Neural crest cell (in vitro differentiated cells): ENCODE measurements around the gene TMEM135. TPM values are rescaled to one million over a fixed set of nuclear protein-coding genes. Genes with fewer than 3 reads are reported as not detected.

ENCODE experiments used
- DNase-seq: peaks from one replicate; pipeline ENCODE4 v3.0.0; 2021; ENCODE audit warnings: low read depth, mixed read lengths, low spot score
- H3K27ac Mint-ChIP-seq: one replicate; pipeline ENCODE4 v1.8.0; 2021; ENCODE audit warnings: mild to moderate bottlenecking, mixed read lengths; ENCODE audit not compliant: unreplicated experiment
- H3K27me3 Mint-ChIP-seq: 2 replicates; pipeline ENCODE4 v1.8.0; 2021; ENCODE audit warnings: low read depth, mild to moderate bottlenecking, mixed read lengths
- H3K36me3 Mint-ChIP-seq: 2 replicates; pipeline ENCODE4 v1.8.0; 2021; ENCODE audit warnings: low read depth, mild to moderate bottlenecking, mixed read lengths
- H3K4me1 Mint-ChIP-seq: 2 replicates; pipeline ENCODE4 v1.8.0; 2021; ENCODE audit warnings: mixed read lengths
- H3K4me3 Mint-ChIP-seq: one replicate; pipeline ENCODE4 v1.8.0; 2021; ENCODE audit warnings: mild to moderate bottlenecking, mixed read lengths
- H3K9me3 Mint-ChIP-seq: 2 replicates; pipeline ENCODE4 v1.8.0; 2021; ENCODE audit warnings: mixed read lengths
- CTCF ChIP-seq: fragments of 200-600 bp; sonication (generic); conservative IDR thresholded peaks from 2 replicates; pipeline ENCODE4 v1.5.0; 2021; ENCODE audit warnings: antibody characterized with exemption, mild to moderate bottlenecking
- total RNA-seq: library from RNA; stranded (reverse); gene quantifications from 2 replicates; pipeline ENCODE4 v1.2.1, GENCODE V29; 2021

The TMEM135 gene
- total RNA-seq, 1 donor from 2014 or later, result 39.5 TPM

- Mint-ChIP-seq H3K4me3 (no peak overlapping the region), H3K4me1 (no peaks in the 10 kb centered on the region), H3K27me3 (no peaks in the 10 kb centered on the region), H3K36me3 (peaks cover 19% of the 10 kb centered on the region), H3K27ac (no peak overlapping the region), H3K9me3 (peaks cover 3% of the 10 kb centered on the region)
- DNase-seq, result no peak
- TF ChIP-seq CTCF, result no peak
Measured at GRCh38 chr11:87323899-87324298, 286.2 kb downstream of the TMEM135 start.

- Mint-ChIP-seq H3K36me3 (peaks cover 19% of the 10 kb centered on the region), H3K27me3 (no peaks in the 10 kb centered on the region), H3K4me3 (no peak overlapping the region), H3K27ac (no peak overlapping the region), H3K9me3 (peaks cover 3% of the 10 kb centered on the region), H3K4me1 (no peaks in the 10 kb centered on the region)
- no peak for DNase-seq
- TF ChIP-seq CTCF, result no peak
Measured at GRCh38 chr11:87324817-87325489, 287.2 kb downstream of the TMEM135 start.

- DNase-seq, result no peak
- no peak for TF ChIP-seq CTCF
- Mint-ChIP-seq H3K36me3 (peaks cover 19% of the 10 kb centered on the region), H3K9me3 (peaks cover 3% of the 10 kb centered on the region), H3K27me3 (no peaks in the 10 kb centered on the region), H3K4me1 (no peaks in the 10 kb centered on the region), H3K4me3 (no peak overlapping the region), H3K27ac (no peak overlapping the region)
Measured at GRCh38 chr11:87325490-87325872, 287.7 kb downstream of the TMEM135 start.

GRCh38 chr11:87326594-87326993 is 288.9 kb downstream of the TMEM135 start:
- no peak overlapping the region for H3K4me3 Mint-ChIP-seq
- no peaks in the 10 kb centered on the region for H3K27me3 Mint-ChIP-seq
- TF ChIP-seq CTCF, result no peak

GRCh38 chr11:87329172-87329571 is 291.4 kb downstream of the TMEM135 start:
- Mint-ChIP-seq H3K4me1 (no peaks in the 10 kb centered on the region), H3K9me3 (peaks cover 7% of the 10 kb centered on the region), H3K36me3 (peaks cover 33% of the 10 kb centered on the region), H3K27ac (no peak overlapping the region), H3K27me3 (no peaks in the 10 kb centered on the region), H3K4me3 (no peak overlapping the region)
- no peak for DNase-seq
- no peak for TF ChIP-seq CTCF

More at GRCh38 chr11:87326594-87326993, 288.9 kb downstream of the TMEM135 start:
- H3K27ac Mint-ChIP-seq, result no peak overlapping the region
- peaks cover 24% of the 10 kb centered on the region for H3K36me3 Mint-ChIP-seq
- peaks cover 3% of the 10 kb centered on the region for H3K9me3 Mint-ChIP-seq
- no peak for DNase-seq
- no peaks in the 10 kb centered on the region for H3K4me1 Mint-ChIP-seq
